ENCODE results near the gene ALKBH2.
A peak's percentile ranks its signal among the peaks of the same experiment; 100 is the strongest.

Gene ALKBH2

GRCh38 chr12:109113661-109114321 is 20.5 kb upstream of the ALKBH2 start:
- DNase-seq (ENCODE audit: low read depth), result no peak

- no peak for DNase-seq (ENCODE audit: low read depth)
Observed at GRCh38 chr12:109112720-109113465, 19.6 kb upstream of the ALKBH2 start.

- DNase-seq (ENCODE audit: low read depth), result peak; percentile 17
Observed at GRCh38 chr12:109110988-109111495, 17.8 kb upstream of the ALKBH2 start.

GRCh38 chr12:109109746-109110350 is 16.6 kb upstream of the ALKBH2 start:
- no peak for DNase-seq (ENCODE audit: low read depth)

GRCh38 chr12:109105176-109105575 is 11.9 kb upstream of the ALKBH2 start:
- DNase-seq (ENCODE audit: low read depth), result no peak

- DNase-seq (ENCODE audit: low read depth), result no peak
Observed at GRCh38 chr12:109102491-109102890, 9.2 kb upstream of the ALKBH2 start.

DNA sequence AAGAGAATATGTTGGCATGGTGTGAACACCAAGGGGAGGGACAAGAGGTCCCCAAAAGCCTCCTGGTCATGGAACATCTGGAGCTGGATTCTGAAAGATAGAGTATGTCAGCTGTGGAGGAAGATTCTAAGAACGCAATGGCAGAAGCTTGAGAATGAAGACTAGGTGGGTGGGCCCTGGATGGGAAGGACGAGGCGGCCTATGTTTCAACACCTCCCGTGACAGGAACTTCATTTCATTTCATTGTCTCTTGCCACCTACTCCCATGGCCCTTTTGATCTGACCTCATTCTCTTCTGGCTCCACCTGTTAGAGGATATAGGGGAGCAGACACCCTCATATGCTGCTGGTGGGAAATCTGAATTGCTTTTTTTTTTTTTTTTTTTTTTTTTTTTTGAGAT is 7.5 kb upstream of the ALKBH2 start:
- DNase-seq (ENCODE audit: low read depth), result no peak

DNA sequence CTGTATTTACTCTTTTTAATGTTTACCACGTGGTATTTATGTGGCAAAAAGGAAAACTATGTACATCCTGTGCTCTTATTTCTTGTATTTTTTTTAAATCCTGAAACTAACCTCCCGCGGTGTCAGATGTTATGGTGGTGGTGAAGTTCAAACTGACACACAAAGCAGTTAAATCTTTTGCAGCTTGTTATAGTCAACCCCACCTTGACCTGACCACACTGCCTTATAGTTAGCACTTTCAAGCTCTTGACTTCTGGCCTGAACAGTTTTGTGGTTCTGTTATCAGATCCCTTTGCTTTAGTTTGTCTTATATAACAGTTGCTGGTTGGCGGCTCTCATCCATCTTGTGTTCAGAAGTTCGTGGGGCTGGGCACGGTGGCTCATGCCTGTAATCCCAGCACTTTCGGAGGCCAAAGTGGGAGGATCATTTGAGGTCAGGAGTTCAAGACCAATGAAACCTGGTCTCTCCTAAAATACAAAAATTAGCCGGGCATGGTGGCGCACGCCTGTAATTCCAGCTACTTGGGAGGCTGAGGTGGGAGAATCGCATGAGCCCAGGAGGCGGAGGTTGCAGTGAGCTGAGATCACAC is 6.3 kb upstream of the ALKBH2 start:
- no peak for DNase-seq (ENCODE audit: low read depth)

- DNase-seq (ENCODE audit: low read depth), result no peak
Observed at GRCh38 chr12:109098651-109099050, 5.4 kb upstream of the ALKBH2 start.

GRCh38 chr12:109098183-109098604 is 4.9 kb upstream of the ALKBH2 start:
- no peak for DNase-seq (ENCODE audit: low read depth)

DNA sequence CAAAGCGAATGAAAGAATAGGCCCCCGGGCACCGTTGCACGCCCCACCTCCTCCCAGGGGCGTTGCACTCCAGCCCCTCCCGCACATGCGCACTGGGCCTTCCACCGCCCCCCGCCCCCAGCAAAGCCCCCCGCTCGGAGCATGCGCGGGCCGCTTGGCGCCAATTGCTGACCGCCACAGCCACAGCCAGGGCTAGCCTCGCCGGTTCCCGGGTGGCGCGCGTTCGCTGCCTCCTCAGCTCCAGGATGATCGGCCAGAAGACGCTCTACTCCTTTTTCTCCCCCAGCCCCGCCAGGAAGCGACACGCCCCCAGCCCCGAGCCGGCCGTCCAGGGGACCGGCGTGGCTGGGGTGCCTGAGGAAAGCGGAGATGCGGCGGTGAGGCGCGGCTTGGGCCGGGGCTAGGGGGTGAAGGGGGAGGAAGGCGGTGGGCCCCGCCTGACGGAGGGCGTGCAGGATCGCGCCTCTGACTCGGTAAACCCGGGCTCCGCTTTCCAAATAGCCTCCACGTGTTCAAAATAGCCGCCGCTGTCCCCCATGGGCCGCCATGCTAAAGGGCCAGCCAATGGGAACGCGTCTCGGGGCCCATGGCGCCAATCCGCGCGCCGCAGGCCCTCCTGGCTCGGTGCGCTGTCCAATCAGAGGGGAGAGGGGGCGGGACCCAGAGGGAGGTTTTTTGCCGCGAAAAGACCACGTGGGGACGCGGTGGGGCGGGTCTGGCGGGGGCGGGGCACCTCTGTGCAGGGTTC is 4.3 kb upstream of the ALKBH2 start, which contains the start of gene UNG:
Gene UNG, plus strand, starts transcription at position 163 of the 748 bp plus-strand sequence. Its CDS starts 83 bp downstream, at position 246.
- DNase-seq (ENCODE audit: low read depth), result peak; percentile 97

DNA sequence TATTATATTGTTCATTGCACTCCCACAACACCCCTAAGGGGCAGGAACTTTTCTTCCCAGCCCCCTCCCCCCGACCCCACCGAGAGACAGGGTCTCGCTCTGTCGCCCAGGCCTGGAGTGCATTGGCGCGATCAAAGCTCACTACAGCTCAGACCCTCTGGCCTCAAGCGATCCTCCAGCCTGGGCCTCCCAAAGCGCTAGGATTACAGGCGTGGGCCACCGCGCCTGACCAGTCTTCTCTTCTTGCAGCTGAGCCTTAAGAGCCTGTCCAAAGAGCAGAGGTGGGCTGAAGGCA is 3.8 kb upstream of the ALKBH2 start:
- DNase-seq (ENCODE audit: low read depth), result no peak

GRCh38 chr12:109092497-109093021 is 713 bp downstream of the ALKBH2 start:
- no peak for DNase-seq (ENCODE audit: low read depth)

GRCh38 chr12:109089683-109090082 is 3.6 kb downstream of the ALKBH2 start:
- no peak for DNase-seq (ENCODE audit: low read depth)

DNA sequence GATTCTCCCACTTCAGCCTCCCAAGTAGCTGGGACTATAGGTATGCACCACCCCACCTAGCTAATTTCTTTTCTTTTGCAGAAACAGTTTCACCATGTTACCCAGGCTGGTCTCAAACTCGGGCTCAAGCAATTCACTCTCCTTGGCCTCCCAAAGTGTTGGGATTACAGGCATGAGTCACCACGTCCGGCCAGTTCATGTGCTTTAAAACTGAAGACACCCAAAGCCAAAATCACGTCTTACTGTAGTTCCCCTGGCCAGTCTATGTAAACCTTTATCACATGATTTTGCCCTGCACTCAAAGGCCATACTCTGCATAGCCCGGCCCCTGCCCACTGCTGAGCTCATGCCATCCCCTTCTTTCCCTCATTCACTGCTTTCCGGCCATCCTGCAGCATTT is 4.5 kb downstream of the ALKBH2 start:
- DNase-seq (ENCODE audit: low read depth), result no peak

DNA sequence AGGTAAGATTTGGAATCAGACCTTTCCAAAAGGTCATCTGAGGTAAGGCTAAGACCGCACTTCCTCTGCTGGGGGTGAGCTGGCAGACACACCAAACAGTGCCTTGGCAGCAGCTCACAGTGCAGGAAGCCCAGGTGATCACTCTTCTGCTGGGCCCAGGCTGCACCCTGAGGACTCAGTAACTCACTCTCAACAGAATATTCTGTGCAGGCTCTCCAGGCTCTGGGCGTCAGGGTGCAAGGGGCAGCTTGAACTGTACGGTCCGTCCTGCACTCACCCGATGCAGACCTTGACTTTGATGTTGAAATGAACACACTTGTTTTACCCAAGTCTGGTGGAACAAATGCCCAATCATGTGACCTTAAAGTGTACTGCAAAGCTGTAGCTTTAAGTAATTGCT is 6.0 kb downstream of the ALKBH2 start:
- no peak for DNase-seq (ENCODE audit: low read depth)

GRCh38 chr12:109085590-109085989 is 7.7 kb downstream of the ALKBH2 start:
- DNase-seq (ENCODE audit: low read depth), result no peak

- no peak for DNase-seq (ENCODE audit: low read depth)
Observed at GRCh38 chr12:109084425-109084824, 8.8 kb downstream of the ALKBH2 start.

DNA sequence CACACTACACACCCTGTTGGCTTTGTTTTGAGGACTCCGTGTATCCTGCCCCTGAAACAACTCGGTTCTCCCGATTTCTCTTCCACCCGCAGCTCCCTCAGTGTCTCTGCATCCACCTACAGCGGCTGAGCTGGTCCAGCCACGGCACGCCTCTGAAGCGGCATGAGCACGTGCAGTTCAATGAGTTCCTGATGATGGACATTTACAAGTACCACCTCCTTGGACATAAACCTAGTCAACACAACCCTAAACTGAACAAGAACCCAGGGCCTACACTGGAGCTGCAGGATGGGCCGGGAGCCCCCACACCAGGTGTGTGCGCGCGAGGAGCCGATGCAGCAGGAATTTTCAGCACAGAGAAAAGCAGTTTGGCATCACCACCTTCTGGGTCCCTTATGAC is 10.5 kb downstream of the ALKBH2 start:
- no peak for DNase-seq (ENCODE audit: low read depth)

DNA sequence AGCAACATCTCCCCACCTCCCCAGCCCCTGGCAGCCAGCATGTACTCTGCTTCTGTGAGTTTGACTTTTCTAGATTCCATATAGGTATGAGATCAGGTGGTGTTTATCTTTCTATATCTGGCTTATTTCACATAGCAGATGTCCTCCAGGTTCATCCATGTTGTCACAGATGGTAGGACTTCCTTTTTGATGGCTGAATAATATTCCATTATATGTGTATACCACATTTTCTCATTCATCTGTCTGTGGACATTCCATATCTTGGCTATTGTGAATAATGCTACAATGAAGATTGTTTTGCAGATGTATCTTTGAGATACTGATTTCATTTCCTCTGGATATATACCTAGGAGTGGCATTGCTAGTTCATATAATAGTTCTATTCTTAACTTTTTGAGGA is 18.4 kb downstream of the ALKBH2 start:
- no peak for DNase-seq (ENCODE audit: low read depth)

DNA sequence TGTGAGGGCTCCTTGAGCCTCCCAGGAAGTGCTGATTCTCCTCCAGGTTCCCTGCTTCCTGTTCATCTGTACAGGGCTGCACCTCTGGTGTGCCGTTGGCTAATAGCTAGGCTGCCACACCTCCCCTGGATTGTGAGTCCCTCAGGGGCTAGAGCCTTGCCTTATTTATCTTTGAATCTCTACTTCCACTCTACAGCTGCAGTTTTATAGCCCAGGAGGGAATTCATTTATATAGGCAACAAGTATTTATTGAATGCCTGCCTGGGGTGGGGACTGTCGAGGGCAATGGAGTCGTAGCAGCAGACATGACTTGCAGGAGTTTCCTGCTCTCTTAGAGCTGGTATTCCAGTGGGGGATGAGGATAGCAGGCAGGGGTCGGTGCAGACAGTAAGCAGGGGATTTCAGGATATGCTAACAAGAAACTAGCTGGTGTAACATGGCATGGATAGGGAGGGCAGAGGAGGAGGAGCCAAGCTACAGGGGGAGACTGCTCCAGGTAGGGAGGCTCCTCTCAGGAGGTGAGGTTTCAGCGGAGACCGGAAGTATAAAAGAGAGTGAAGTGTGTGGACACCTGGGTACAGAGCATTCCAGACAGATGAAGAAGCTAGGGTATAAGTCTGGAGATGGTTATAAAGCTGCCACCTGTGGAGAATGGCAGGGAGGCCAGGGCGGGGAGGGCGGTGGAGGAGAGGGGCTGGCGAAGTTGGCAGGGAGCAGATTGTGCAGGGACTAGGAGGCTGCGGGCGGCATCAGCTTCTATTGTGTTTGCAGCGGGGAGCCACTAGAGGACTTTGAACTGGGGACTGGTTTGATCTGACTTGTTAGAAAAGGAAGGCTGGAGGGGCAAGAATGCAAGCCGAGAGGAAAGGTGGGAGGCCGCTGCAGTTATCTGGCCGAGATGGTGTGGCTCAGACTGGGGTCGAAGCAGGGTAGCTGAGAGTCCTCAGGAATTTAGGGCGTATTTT is 23.7 kb downstream of the ALKBH2 start:
- DNase-seq (ENCODE audit: low read depth), result no peak
